A549 (cell line): ENCODE results near the gene BOLA2B. TPM values are rescaled to one million over a fixed set of nuclear protein-coding genes. Genes with fewer than 3 reads are reported as not detected.

Experiments used
- ATAC-seq, 2 experiments: fragments of 200-7000 bp in 1 of 2; fragments of >200 bp in 1 of 2; cut with Nextera tagmentation in 1 of 2; cut with Tn5 transposase in 1 of 2; 3 replicates each; pipeline versions ENCODE4 v1.8.0 to v1.9.1; 2018 to 2020; ENCODE audit warnings: mild to moderate bottlenecking in 1 of 2, moderate library complexity in 1 of 2
- CTCF ChIA-PET: fragments of 300-600 bp; sonication (Branson Sonifier 250); formaldehyde crosslinking; extraction: SDS; loops from one replicate; lab custom pipeline; 2021; ENCODE audit warnings: antibody characterized with exemption, inconsistent platforms; lab: Yijun Ruan, JAX
- POLR2A ChIA-PET: fragments of 350-600 bp; formaldehyde crosslinking; extraction: SDS; loops from one replicate; lab custom pipeline; 2021; ENCODE audit warnings: antibody characterized with exemption, inconsistent platforms; lab: Yijun Ruan, JAX
- DNase-seq, 2 experiments: peaks; one replicate each; pipeline versions ENCODE4 v3.0.0 to v3.0.0-alpha.2; 2011 to 2016; ENCODE audit warnings: low read depth in 1 of 2, low spot score in 1 of 2
- FAIRE-seq: peaks from 2 replicates; lab custom pipeline; 2011; peaks lifted over from hg19 to GRCh38; lab: Jason Lieb, UNC
- H3K27ac ChIP-seq, 2 experiments: fragments of >200 bp; sonication (Bioruptor Twin); formaldehyde crosslinking; 3 replicates each; pipeline ENCODE4 v1.5.1; 2016 to 2017
- H3K4me1 ChIP-seq: fragments of >200 bp; sonication (Bioruptor Twin); formaldehyde crosslinking; 3 replicates; pipeline ENCODE4 v1.6.1; 2016
- H3K4me2 ChIP-seq: fragments of >200 bp; sonication (Bioruptor Twin); formaldehyde crosslinking; 3 replicates; pipeline ENCODE4 v1.6.1; 2016
- H3K4me3 ChIP-seq: fragments of >200 bp; sonication (Bioruptor Twin); formaldehyde crosslinking; 3 replicates; pipeline ENCODE4 v1.5.1; 2016
- H3K9me3 ChIP-seq: fragments of >200 bp; sonication (Bioruptor Twin); formaldehyde crosslinking; 3 replicates; pipeline ENCODE4 v1.6.1; 2016
- ATOH8 ChIP-seq: fragments of 250-450 bp; sonication (Bioruptor Pico); IDR thresholded peaks from 2 replicates; pipeline ENCODE4 v1.5.0; 2020; ENCODE audit warnings: low read depth, mild to moderate bottlenecking, moderate library complexity
- BCL3 ChIP-seq: fragments of >200 bp; sonication (Bioruptor Twin); formaldehyde crosslinking; IDR thresholded peaks from 3 replicates; pipeline ENCODE4 v1.6.1; 2016
- CEBPB ChIP-seq, 2 experiments: fragments of >200 bp in 1 of 2; sonication (Bioruptor Twin) in 1 of 2; formaldehyde crosslinking in 1 of 2; IDR thresholded peaks; 2 replicates each; pipeline ENCODE4 v1.6.1; 2012 to 2016
- E2F6 ChIP-seq: IDR thresholded peaks from 2 replicates; pipeline ENCODE4 v1.6.1; 2012; ENCODE audit warnings: low read depth, borderline replicate concordance
- EHF ChIP-seq: fragments of 250-450 bp; sonication (Bioruptor Pico); IDR thresholded peaks from 2 replicates; pipeline ENCODE4 v1.5.0; 2020; ENCODE audit warnings: mild to moderate bottlenecking
- EHMT2 ChIP-seq: fragments of 200-600 bp; sonication (generic); IDR thresholded peaks from 2 replicates; pipeline ENCODE4 v1.6.1; 2016; ENCODE audit warnings: antibody characterized with exemption, low read depth, mild to moderate bottlenecking, moderate library complexity
- ESRRA ChIP-seq: fragments of 150-350 bp; IDR thresholded peaks from 2 replicates; pipeline ENCODE4 v1.6.1; 2014; ENCODE audit warnings: mild to moderate bottlenecking, low read length, borderline replicate concordance
- FOSL2 ChIP-seq, 2 experiments: fragments of 450-650 bp in 1 of 2; fragments of >200 bp in 1 of 2; sonication (Bioruptor Twin) in 1 of 2; formaldehyde crosslinking; IDR thresholded peaks; 2 replicates each; pipeline versions ENCODE4 v1.5.0 to v1.6.1; 2016 to 2020; ENCODE audit warnings: mild to moderate bottlenecking in 1 of 2, moderate library complexity in 1 of 2
- FOXS1 ChIP-seq: fragments of 250-450 bp; sonication (Bioruptor Pico); IDR thresholded peaks from 2 replicates; pipeline ENCODE4 v1.5.0; 2020; ENCODE audit warnings: mild to moderate bottlenecking, moderate library complexity
- HEYL ChIP-seq: fragments of 250-450 bp; sonication (Bioruptor Pico); IDR thresholded peaks from 2 replicates; pipeline ENCODE4 v1.8.0; 2021; ENCODE audit warnings: mild to moderate bottlenecking, moderate library complexity
- HMGXB4 ChIP-seq: fragments of 250-450 bp; sonication (Bioruptor Pico); IDR thresholded peaks from 2 replicates; pipeline ENCODE4 v1.5.0; 2021; ENCODE audit warnings: mild to moderate bottlenecking, moderate library complexity, borderline replicate concordance
- HOXA7 ChIP-seq: fragments of 250-450 bp; sonication (Bioruptor Pico); IDR thresholded peaks from 2 replicates; pipeline ENCODE4 v1.5.0; 2020; ENCODE audit warnings: mild to moderate bottlenecking, moderate library complexity
- HOXB5 ChIP-seq: fragments of 250-450 bp; sonication (Bioruptor Pico); IDR thresholded peaks from 2 replicates; pipeline ENCODE4 v1.5.0; 2020; ENCODE audit warnings: mild to moderate bottlenecking, moderate library complexity
- JUN ChIP-seq, 2 experiments: fragments of >200 bp; sonication (Bioruptor Twin); formaldehyde crosslinking; IDR thresholded peaks; 2 replicates in 1 of 2; 3 replicates in 1 of 2; pipeline ENCODE4 v1.6.1; 2016 to 2017
- NFE2L2 ChIP-seq: fragments of 150-350 bp; conservative IDR thresholded peaks from 2 replicates; pipeline ENCODE4 v1.6.1; 2014; ENCODE audit warnings: low read length
- NPAS2 ChIP-seq: fragments of 250-450 bp; sonication (Bioruptor Pico); IDR thresholded peaks from 2 replicates; pipeline ENCODE4 v1.8.0; 2022; ENCODE audit warnings: mild to moderate bottlenecking, moderate library complexity, borderline replicate concordance
- PBX3 ChIP-seq: IDR thresholded peaks from 2 replicates; pipeline ENCODE4 v1.6.1; 2012
- PHF8 ChIP-seq: fragments of 200-600 bp; sonication (generic); IDR thresholded peaks from 2 replicates; pipeline ENCODE4 v1.6.1; 2016; ENCODE audit warnings: low read depth, mild to moderate bottlenecking, antibody characterized with exemption, moderate library complexity, borderline replicate concordance
- POLR2A ChIP-seq: IDR thresholded peaks from 2 replicates; pipeline ENCODE4 v1.6.1; 2012; ENCODE audit warnings: mild to moderate bottlenecking, low read length
- POLR2AphosphoS2 ChIP-seq: conservative IDR thresholded peaks from 2 replicates; pipeline ENCODE4 v1.6.1; 2012; ENCODE audit warnings: low read length, improper control_type of control experiment, inconsistent platforms
- RARB ChIP-seq: fragments of 250-450 bp; sonication (Bioruptor Pico); IDR thresholded peaks from 2 replicates; pipeline ENCODE4 v1.8.0; 2021; ENCODE audit warnings: mild to moderate bottlenecking, moderate library complexity
- RCOR1 ChIP-seq: fragments of 150-350 bp; IDR thresholded peaks from 2 replicates; pipeline ENCODE4 v1.6.1; 2014; ENCODE audit warnings: antibody characterized with exemption, low read length, low read depth
- SMC3 ChIP-seq: fragments of >200 bp; sonication (Bioruptor Twin); formaldehyde crosslinking; IDR thresholded peaks from 3 replicates; pipeline ENCODE4 v1.6.1; 2018; ENCODE audit warnings: inconsistent platforms
- TFCP2L1 ChIP-seq: fragments of 250-450 bp; sonication (Bioruptor Pico); IDR thresholded peaks from 2 replicates; pipeline ENCODE4 v1.5.0; 2021; ENCODE audit warnings: mild to moderate bottlenecking
- TP53 ChIP-seq: fragments of 250-450 bp; sonication (Bioruptor Pico); IDR thresholded peaks from 2 replicates; pipeline ENCODE4 v1.5.0; 2021; ENCODE audit warnings: mild to moderate bottlenecking, moderate library complexity
- USF2 ChIP-seq: fragments of 450-650 bp; IDR thresholded peaks from 2 replicates; pipeline ENCODE4 v1.6.1; 2014; ENCODE audit warnings: antibody characterized with exemption
- WGBS: methylation state at CpG from one replicate; pipeline ENCODE4 v1.1.6; 2017; ENCODE audit errors: missing lambda C conversion rate; 5-methylcytosine and 5-hydroxymethylcytosine counted together
- polyA plus RNA-seq, 4 experiments: library from polyadenylated mRNA; depleted of rRNA in 3 of 4; stranded (reverse); fragments of >200 nt; fragmentation: RNase III in 1 of 4; extraction: RNeasy Plus Mini Kit Qiagen cat#74134 plus additional on column Dnase treatment in 1 of 4; gene quantifications; 2 replicates in 3 of 4; 3 replicates in 1 of 4; pipeline ENCODE4 v1.2.3, GENCODE V29; 2011 to 2017

BOLA2B gene
- polyA plus RNA-seq, 2 of the 4 experiments (the other 2 are of a cell fraction), result 43.9 to 244 TPM

GRCh38 chr16:30183233-30184095 is 10.0 kb downstream of the BOLA2B start, which contains the start of gene CORO1A:
Gene CORO1A (plus strand): TSS chr16:30183602. CDS start chr16:30185210, 1,608 bp downstream.
- Histone ChIP-seq H3K9me3 (no peaks in the 10 kb centered on the region), H3K27ac (peak within 1 kb of the TSS; percentile 70 to 93), H3K4me2 (peak within 1 kb of the TSS; percentile 95), H3K4me3 (peak within 1 kb of the TSS; percentile 55), H3K4me1 (peaks cover 21% of the 10 kb centered on the region; the same call in 2 of the 3 replicates)
- DNase-seq (peak; percentile 67 to 85), FAIRE-seq (no peak), ATAC-seq (peak; percentile 84 to 88)
- 1% methylated on average over 30 of the region's 81 CpGs for WGBS
- POLR2A ChIA-PET, result interaction anchor here (0.6 to 1.0 kb wide), 3 partner anchors 86 to 118 kb away, joined by 3 to 4 read pairs (median 3); partner anchors contain the start of genes ALDOA and YPEL3
- TF ChIP-seq RCOR1 (no peak), USF2 (no peak), POLR2A (peak; percentile 52), PHF8 (peak; percentile 49; the same call in 1 of the 2 replicates), SMC3 (peak; percentile 11; the same call in 1 of the 3 replicates), PBX3 (peak; percentile 64; the same call in 1 of the 2 replicates), HOXB5 (CRISPR knock-in tag) (no peak), ESRRA (no peak), NFE2L2 (no peak), BCL3 (0 out of 3 replicates have a peak, but pooled peaks have one; percentile 32), RARB (CRISPR knock-in tag) (no peak), HEYL (CRISPR knock-in tag) (no peak), NPAS2 (CRISPR knock-in tag) (no peak), JUN (IDR thresholded peaks at IDR 0.05) (peak in 1 of 2 experiments; percentile 62; a peak in 2 of 5 replicates)
- CTCF ChIA-PET, result no interaction called here

- DNase-seq (no peak), FAIRE-seq (no peak), ATAC-seq (no peak)
- no peak overlapping the region for H3K4me3 ChIP-seq
- CTCF ChIA-PET, result interaction anchor here (0.6 to 2.8 kb wide), 3 partner anchors 43 to 88 kb away, joined by 3 to 14 read pairs (median 3); partner anchors contain the start of gene GDPD3
- H3K4me2 ChIP-seq, result no peak overlapping the region
- H3K4me1 ChIP-seq, result peaks cover 12% of the 10 kb centered on the region; the same call in 2 of the 3 replicates
- 56% methylated on average over 3 of the region's 3 CpGs for WGBS
- no peaks in the 10 kb centered on the region for H3K9me3 ChIP-seq
- H3K27ac ChIP-seq, result no peak overlapping the region
- POLR2A ChIA-PET, result no interaction called here
- TF ChIP-seq HMGXB4 (CRISPR knock-in tag) (no peak), FOSL2 (IDR thresholded peaks at IDR 0.05) (no peak), FOSL2 (CRISPR knock-in tag; IDR thresholded peaks at IDR 0.05) (no peak), NPAS2 (CRISPR knock-in tag) (no peak), TFCP2L1 (CRISPR knock-in tag) (no peak), EHF (CRISPR knock-in tag) (no peak), EHMT2 (no peak), FOXS1 (CRISPR knock-in tag) (no peak), HOXA7 (no peak), SMC3 (no peak), POLR2AphosphoS2 (no peak), ESRRA (no peak), TP53 (CRISPR knock-in tag) (no peak), CEBPB (IDR thresholded peaks at IDR 0.05) (no peak), PBX3 (no peak), E2F6 (no peak), ATOH8 (CRISPR knock-in tag) (no peak)
These were observed 12.7 kb downstream of the BOLA2B start for GRCh38 chr16:30180741-30181140.
